Spinal cord (tissue), 10 donors: ENCODE results near the gene ERC1. TPM values are rescaled to one million over a fixed set of nuclear protein-coding genes. Genes with fewer than 3 reads are reported as not detected.
A peak's percentile ranks its signal among the peaks of the same experiment; 100 is the strongest.

Experiments
- DNase-seq, 6 donors: peaks; one replicate each; pipeline versions ENCODE4 v3.0.0 to v3.0.0-alpha.2; 2013 to 2015; ENCODE audit warnings: low spot score in 6 of 6, low read depth in 4 of 6
- H3K27ac ChIP-seq: one replicate; pipeline ENCODE4 v1.5.1; 2013; ENCODE audit warnings: low read depth, low read length, control low read depth
- H3K27me3 ChIP-seq: one replicate; pipeline ENCODE4 v1.6.1; 2013; ENCODE audit warnings: low read length; ENCODE audit not compliant: control insufficient read depth, insufficient read depth
- H3K36me3 ChIP-seq: one replicate; pipeline ENCODE4 v1.6.1; 2013; ENCODE audit warnings: low read length; ENCODE audit not compliant: control insufficient read depth, insufficient read depth
- H3K4me1 ChIP-seq: one replicate; pipeline ENCODE4 v1.6.1; 2013; ENCODE audit warnings: low read length; ENCODE audit not compliant: control insufficient read depth, insufficient read depth
- H3K4me3 ChIP-seq: one replicate; pipeline ENCODE4 v1.5.1; 2013; ENCODE audit warnings: low read depth, low read length, control low read depth
- H3K9me3 ChIP-seq: one replicate; pipeline ENCODE4 v1.6.1; 2013; ENCODE audit warnings: low read length; ENCODE audit not compliant: control insufficient read depth, insufficient read depth
- WGBS: methylation state at CpG from one replicate; pipeline ENCODE4 v1.1.5; 2013; ENCODE audit warnings: missing lambda C conversion rate; ENCODE audit not compliant: insufficient coverage; 5-methylcytosine and 5-hydroxymethylcytosine counted together
- polyA plus RNA-seq, 2 donors: library from polyadenylated mRNA; unstranded; fragments of 120-200 nt; gene quantifications; one replicate each; pipeline ENCODE4 v1.2.1, GENCODE V29; 2013; ENCODE audit not compliant: insufficient read length in 2 of 2
- total RNA-seq, 2 donors: library from RNA; depleted of rRNA in 1 of 2; stranded (reverse); fragments of 120-200 nt in 1 of 2; fragments of >200 nt in 1 of 2; gene quantifications; one replicate each; pipeline versions ENCODE4 v1.2.3 to v1.2.4, GENCODE V29; 2013 to 2014
- donor health status: healthy.

Gene ERC1
- total and polyA plus RNA-seq, 4 donors = 44.3 to 75.5 (median 47.9) TPM

DNA sequence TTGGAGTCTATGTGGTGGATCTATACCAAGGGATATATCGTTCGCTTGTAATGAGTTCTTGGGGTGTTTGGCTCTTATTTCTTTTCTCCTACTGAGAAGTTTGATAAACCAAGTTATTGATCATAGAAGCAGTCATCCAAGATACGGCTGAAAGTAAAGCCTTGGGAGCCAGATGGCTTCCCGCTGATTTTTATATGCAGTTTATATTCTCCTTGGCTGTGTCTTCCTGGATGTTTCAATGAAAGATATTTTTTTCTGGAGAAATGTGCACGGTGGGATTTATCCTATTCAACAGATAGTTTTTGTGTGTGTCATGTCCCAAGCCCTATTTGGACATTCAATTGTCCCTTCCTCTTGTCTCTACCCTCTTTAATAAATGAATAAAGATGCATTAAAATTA is 289.0 kb downstream of the ERC1 start:
- peak in 2 of 6 donors; percentile 18 to 56 for DNase-seq
- H3K36me3 ChIP-seq = no peaks in the 10 kb centered on the region
- no peak overlapping the region for H3K4me3 ChIP-seq
- no peaks in the 10 kb centered on the region for H3K4me1 ChIP-seq
- H3K9me3 ChIP-seq = no peaks in the 10 kb centered on the region
- H3K27me3 ChIP-seq = no peaks in the 10 kb centered on the region
- 76% methylated on average over 2 of the region's 5 CpGs for WGBS
- no peak overlapping the region for H3K27ac ChIP-seq

DNA sequence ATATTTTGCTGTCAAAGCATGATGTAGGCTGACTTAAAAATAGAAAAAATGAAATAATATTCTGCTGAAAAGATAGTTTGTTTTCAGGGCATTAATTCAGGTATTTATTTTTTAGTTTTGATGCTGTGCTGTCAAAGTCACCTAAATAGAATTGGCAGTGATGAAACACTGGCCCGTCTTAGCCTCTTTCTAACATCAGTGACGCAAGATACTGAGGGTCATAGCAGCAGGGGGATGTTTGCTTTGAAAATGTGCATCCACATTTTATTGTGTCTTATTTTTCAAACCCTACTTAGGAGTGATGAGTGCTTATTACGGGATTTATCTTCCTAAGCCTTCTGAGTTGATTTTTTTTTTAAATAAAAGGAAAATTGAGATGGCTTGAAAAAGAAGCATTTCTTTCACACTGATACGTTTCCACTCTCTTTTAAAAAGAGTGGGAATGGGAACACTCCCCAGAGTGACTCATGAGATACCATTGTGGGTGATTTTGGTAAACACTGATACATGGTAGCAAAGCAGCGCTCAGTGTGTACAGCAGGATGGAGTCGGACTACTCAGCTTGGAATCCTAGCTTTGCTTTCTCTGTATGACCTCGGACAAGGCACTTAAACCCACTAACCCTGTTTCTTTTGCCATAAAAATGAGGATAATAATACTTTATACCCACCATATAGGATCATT is 290.8 kb downstream of the ERC1 start:
- Histone ChIP-seq H3K36me3 (no peaks in the 10 kb centered on the region), H3K4me3 (no peak overlapping the region), H3K27ac (no peak overlapping the region), H3K9me3 (no peaks in the 10 kb centered on the region), H3K4me1 (no peaks in the 10 kb centered on the region), H3K27me3 (no peaks in the 10 kb centered on the region)
- no peak for DNase-seq
- 100% methylated on average over 3 of the region's 7 CpGs for WGBS

DNA sequence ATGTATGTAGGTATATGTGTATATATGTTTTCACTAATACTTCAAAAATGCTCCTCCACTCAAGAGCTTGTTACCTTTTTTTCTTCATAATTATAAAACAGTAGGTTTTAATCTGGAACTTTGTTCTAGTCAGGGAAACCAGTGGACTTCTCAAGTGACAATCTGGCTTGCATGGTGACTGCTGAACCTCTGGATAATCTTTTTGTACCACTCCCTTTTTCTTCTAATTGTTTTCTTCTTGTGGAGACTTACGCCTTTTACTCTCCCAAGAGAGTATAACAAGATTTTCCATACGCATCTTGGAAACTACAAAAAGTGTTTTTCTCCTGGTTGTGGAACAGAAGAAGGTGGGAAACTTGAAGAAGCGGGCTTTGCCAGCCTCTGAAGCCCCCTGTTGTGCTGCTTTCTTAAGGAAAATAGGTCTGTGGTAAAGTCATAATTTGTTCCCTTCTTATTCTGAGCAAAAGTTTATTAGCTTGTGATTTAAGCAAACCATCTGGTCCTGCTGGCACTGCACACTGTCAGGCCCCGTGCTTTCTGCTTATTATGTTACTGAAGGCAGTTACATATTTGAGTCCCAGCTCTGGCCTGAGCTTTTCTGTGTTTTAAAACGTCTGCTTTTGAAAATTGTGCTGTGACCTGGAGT is 291.8 kb downstream of the ERC1 start:
- H3K4me1 ChIP-seq = no peaks in the 10 kb centered on the region
- peak in 2 of 6 donors; percentile 64 to 80 for DNase-seq
- H3K27ac ChIP-seq = no peak overlapping the region
- H3K4me3 ChIP-seq = no peak overlapping the region
- no peaks in the 10 kb centered on the region for H3K27me3 ChIP-seq
- H3K9me3 ChIP-seq = no peaks in the 10 kb centered on the region
- 33% methylated on average over 2 of the region's 5 CpGs for WGBS
- H3K36me3 ChIP-seq = no peaks in the 10 kb centered on the region

DNA sequence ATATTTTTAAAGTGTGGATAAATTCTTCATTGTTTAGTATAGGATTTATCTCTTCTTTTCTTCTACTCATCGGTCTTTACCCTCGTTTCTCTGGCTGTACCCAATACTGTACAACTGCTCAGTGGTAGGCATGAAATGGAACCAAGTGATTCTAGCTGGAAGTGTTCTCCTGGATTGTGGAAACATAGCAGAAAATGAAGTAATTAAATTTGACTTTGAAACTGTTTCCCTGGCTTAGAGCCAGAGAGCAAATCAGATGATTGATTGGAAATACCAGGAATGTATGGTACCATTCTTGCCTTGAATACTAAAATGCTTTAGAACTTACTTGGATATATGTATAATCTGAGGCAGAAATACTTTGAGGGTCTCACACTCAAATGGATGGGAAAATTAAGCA is 292.3 kb downstream of the ERC1 start:
- H3K27ac ChIP-seq = no peak overlapping the region

DNA sequence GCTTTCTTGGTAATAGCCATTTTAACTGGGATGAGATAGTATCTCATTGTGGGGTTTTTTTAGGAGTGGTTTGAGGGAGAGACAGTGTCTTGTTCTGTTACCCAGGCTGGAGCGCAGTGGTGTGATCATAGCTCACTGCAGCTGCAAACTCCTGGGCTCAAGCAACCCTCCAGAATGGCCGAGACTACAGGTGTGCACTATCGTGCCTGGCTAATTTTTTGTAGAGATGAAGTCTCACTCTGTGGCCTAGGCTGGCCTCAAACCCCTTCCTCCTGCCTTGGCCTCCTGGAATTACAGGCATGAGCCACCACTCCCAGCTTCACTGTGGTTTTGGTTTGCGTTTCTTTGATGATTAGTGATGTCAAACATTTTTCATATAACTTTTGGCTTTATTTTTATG is 293.6 kb downstream of the ERC1 start:
- Histone ChIP-seq H3K36me3 (no peaks in the 10 kb centered on the region), H3K9me3 (no peaks in the 10 kb centered on the region), H3K27ac (no peak overlapping the region), H3K4me1 (no peaks in the 10 kb centered on the region), H3K4me3 (no peak overlapping the region), H3K27me3 (no peaks in the 10 kb centered on the region)
- no peak for DNase-seq
- no CpG with 5 or more reads among the region's 4 CpGs for WGBS

More for the DNA sequence above, 292.3 kb downstream of the ERC1 start:
- no peaks in the 10 kb centered on the region for H3K9me3 ChIP-seq
- no CpG with 5 or more reads among the region's 2 CpGs for WGBS
- no peak overlapping the region for H3K4me3 ChIP-seq
- no peaks in the 10 kb centered on the region for H3K27me3 ChIP-seq
- DNase-seq = peak in 1 of 6 donors; percentile 22
- H3K36me3 ChIP-seq = no peaks in the 10 kb centered on the region
- H3K4me1 ChIP-seq = no peaks in the 10 kb centered on the region

DNA sequence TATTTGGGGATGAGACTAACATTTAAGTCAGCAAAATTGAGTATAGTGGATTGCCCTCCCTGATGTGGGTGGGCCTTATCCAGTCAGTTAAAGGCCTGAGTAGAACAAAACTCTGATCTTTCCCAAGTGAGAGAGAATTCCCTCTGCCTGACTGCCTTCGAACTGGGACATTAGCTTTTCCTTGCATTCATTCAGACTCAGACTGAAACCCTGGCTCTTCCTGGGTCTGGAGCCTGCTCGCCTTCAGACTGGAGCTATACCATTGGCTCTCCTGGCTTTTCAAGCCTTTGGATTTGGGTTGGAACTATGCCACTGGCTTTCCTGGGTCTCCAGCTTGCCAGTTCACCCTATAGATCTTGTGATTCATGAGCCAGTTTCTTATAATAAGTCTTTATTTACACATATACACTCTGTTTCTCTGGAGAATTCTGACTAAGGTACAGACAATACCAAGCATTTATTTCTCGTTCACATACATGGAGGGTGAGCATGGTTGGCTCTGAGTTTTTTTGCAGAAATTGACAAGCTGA is 296.5 kb downstream of the ERC1 start:
- Histone ChIP-seq H3K4me1 (no peaks in the 10 kb centered on the region), H3K36me3 (no peaks in the 10 kb centered on the region), H3K9me3 (no peaks in the 10 kb centered on the region), H3K27ac (no peak overlapping the region), H3K27me3 (no peaks in the 10 kb centered on the region), H3K4me3 (no peak overlapping the region)
- WGBS = 52% methylated on average over 2 of the region's 3 CpGs
- peak in 1 of 6 donors; percentile 7 for DNase-seq

DNA sequence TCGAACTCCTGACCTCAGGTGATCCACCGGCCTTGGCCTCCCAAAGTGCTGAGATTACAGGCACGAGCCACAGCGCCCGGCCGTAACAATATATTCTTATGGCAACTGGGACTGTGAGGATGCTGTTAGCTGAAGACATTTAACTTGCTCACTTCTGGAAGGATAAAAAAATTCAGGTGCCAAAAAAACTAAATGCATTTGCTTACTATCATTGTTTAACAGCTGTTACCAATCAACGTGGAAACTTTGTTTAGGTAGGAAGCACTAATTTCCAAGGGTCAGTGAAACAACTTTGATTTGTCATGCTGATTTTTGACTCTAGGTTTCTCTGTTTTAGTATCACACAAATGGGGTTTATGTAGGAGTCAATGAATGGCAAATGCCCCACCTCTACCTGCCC is 297.3 kb downstream of the ERC1 start:
- Histone ChIP-seq H3K36me3 (no peaks in the 10 kb centered on the region), H3K9me3 (no peaks in the 10 kb centered on the region), H3K27ac (no peak overlapping the region), H3K27me3 (no peaks in the 10 kb centered on the region), H3K4me3 (no peak overlapping the region), H3K4me1 (no peaks in the 10 kb centered on the region)
- no peak for DNase-seq
- WGBS = no CpG with 5 or more reads among the region's 7 CpGs

DNA sequence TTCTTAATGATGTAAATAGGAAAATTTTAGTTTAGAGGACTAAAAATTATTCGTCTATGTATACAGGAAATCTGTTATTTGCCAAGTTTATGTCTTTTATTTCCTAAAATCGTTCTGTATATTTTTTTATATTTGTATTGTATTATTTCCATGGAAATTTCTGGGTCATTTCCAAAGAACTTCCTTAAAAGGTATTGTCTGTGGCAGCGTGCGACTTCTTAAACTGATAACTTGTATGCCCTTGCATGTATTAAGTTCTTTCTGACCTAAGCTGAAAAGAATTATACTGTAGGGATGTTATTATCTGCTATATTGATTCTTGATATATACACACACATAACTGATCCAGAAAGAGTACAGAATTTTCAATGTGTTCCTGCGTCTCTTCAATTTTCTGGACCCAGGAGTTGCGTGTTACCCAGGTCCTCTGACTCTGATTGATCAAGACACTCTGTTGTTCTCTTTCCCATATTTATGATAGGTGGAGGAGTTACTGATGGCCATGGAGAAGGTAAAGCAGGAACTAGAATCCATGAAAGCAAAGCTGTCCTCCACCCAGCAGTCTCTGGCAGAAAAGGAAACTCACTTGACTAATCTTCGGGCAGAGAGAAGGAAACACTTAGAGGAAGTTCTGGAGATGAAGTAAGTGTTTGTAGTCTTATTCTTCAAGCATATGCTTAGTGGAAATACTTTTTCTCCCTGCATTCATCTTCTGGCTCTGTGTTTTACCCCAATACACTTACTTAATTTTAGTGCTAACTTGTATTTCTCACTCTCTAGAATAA is 298.5 kb downstream of the ERC1 start:
- Histone ChIP-seq H3K27ac (no peak overlapping the region), H3K4me3 (no peak overlapping the region), H3K9me3 (no peaks in the 10 kb centered on the region), H3K36me3 (no peaks in the 10 kb centered on the region), H3K27me3 (no peaks in the 10 kb centered on the region), H3K4me1 (no peaks in the 10 kb centered on the region)
- WGBS = no CpG with 5 or more reads among the region's 7 CpGs
- DNase-seq = no peak

DNA sequence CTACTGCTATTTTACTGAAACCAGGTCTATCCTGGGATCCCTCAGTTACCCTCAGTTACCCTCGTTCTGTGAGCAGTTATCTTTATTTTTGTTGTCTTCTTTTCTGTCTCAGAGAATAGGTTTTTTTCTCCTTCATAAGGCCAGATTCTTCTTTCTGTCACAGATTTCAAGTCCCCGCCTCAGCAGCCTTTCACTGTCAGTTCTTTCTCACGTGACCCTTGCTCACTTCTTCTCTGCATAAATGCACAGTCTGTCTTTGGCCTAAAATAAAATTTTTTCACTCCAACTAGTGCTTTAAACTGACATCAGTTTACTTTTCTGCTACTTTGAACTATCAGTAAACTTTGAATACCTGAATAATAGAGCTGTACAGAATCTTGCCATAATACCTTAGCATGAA is 299.7 kb downstream of the ERC1 start:
- H3K27ac ChIP-seq = no peak overlapping the region
- no peaks in the 10 kb centered on the region for H3K9me3 ChIP-seq
- 95% methylated on average over 2 of the region's 3 CpGs for WGBS
- no peaks in the 10 kb centered on the region for H3K4me1 ChIP-seq
- no peaks in the 10 kb centered on the region for H3K27me3 ChIP-seq
- H3K36me3 ChIP-seq = no peaks in the 10 kb centered on the region
- no peak for DNase-seq
- no peak overlapping the region for H3K4me3 ChIP-seq
